AG04449 (cell line): ENCODE data around the gene POLR3H.
A peak's percentile ranks its signal among the peaks of the same experiment; 100 is the strongest.

Experiments used
- CTCF ChIA-PET: fragments of 350-600 bp; formaldehyde crosslinking; extraction: SDS; loops from one replicate; lab custom pipeline; 2021; ENCODE audit warnings: antibody characterized with exemption; lab: Yijun Ruan, JAX
- POLR2A ChIA-PET: fragments of 400-600, 350-600 bp; formaldehyde crosslinking; extraction: SDS; loops from one replicate; lab custom pipeline; 2020; ENCODE audit warnings: antibody characterized with exemption, inconsistent platforms; lab: Yijun Ruan, JAX
- DNase-seq: peaks from one replicate; pipeline ENCODE4 v3.0.0-alpha.2; 2010; ENCODE audit warnings: low read depth, low spot score
- H3K4me3 ChIP-seq: 2 replicates; pipeline ENCODE4 v1.5.1; 2011; ENCODE audit warnings: low read depth, mild to moderate bottlenecking, control low read depth, low read length
- TF ChIP-seq, protein P1 (sequence below): IDR thresholded peaks from one replicate; pipeline ENCODE4 v1.5.1; 2011; ENCODE audit warnings: mild to moderate bottlenecking, moderate library complexity, low read length, control low read depth, inconsistent platforms; ENCODE audit not compliant: insufficient read depth; ENCODE audit errors: missing control alignments

Gene POLR3H

GRCh38 chr22:41582694-41583093 lies 38.4 kb upstream of the POLR3H start:
- CTCF ChIA-PET: interaction anchor here (2.1 kb wide), 1 partner anchor 15 kb away, joined by 10 read pairs; no protein-coding TSS in a partner anchor
- H3K4me3 ChIP-seq: no peak overlapping the region
- no peak for DNase-seq
- TF ChIP-seq, protein P1, sequence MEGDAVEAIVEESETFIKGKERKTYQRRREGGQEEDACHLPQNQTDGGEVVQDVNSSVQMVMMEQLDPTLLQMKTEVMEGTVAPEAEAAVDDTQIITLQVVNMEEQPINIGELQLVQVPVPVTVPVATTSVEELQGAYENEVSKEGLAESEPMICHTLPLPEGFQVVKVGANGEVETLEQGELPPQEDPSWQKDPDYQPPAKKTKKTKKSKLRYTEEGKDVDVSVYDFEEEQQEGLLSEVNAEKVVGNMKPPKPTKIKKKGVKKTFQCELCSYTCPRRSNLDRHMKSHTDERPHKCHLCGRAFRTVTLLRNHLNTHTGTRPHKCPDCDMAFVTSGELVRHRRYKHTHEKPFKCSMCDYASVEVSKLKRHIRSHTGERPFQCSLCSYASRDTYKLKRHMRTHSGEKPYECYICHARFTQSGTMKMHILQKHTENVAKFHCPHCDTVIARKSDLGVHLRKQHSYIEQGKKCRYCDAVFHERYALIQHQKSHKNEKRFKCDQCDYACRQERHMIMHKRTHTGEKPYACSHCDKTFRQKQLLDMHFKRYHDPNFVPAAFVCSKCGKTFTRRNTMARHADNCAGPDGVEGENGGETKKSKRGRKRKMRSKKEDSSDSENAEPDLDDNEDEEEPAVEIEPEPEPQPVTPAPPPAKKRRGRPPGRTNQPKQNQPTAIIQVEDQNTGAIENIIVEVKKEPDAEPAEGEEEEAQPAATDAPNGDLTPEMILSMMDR: no peak
- POLR2A ChIA-PET: no interaction called here

DNA sequence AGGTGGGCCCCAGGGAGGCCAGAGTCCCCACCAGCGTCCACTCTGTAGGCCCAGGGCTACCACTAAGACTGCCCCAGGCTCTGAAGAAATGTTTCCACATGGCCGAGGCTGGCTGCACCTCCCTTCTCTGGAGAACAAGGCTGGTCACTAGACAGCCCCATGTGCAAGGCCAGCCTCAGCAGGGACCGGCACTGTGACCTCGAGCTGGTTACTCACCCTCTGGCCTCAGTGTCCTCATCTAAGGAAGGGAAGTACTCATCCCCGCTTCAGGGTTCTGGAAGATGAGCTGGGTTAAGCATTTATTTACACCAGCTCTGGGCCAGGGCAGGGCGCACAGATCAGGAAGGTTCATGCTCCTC lies 35.7 kb upstream of the POLR3H start:
- DNase-seq: no peak
- POLR2A ChIA-PET: interaction anchor here (1.7 kb wide), 1 partner anchor 10 kb away, joined by 7 read pairs; the partner anchor contains the start of gene PMM1
- CTCF ChIA-PET: interaction anchor here (0.7 to 3.7 kb wide), 4 partner anchors 9 to 44 kb away, joined by 3 to 12 read pairs (median 5); partner anchors contain the start of gene POLR3H
- TF ChIP-seq, protein P1: no peak
- no peak overlapping the region for H3K4me3 ChIP-seq

- ChIA-PET CTCF (interaction anchor here (0.7 to 3.7 kb wide), 5 partner anchors 10 to 44 kb away, joined by 3 to 12 read pairs (median 4); partner anchors contain the start of gene POLR3H), POLR2A (interaction anchor here (1.7 kb wide), 1 partner anchor 10 kb away, joined by 7 read pairs; the partner anchor contains the start of gene PMM1)
- no peak overlapping the region for H3K4me3 ChIP-seq
- TF ChIP-seq, protein P1: no peak
- DNase-seq: no peak
Measured at GRCh38 chr22:41579297-41579996, 35.2 kb upstream of the POLR3H start.

DNA sequence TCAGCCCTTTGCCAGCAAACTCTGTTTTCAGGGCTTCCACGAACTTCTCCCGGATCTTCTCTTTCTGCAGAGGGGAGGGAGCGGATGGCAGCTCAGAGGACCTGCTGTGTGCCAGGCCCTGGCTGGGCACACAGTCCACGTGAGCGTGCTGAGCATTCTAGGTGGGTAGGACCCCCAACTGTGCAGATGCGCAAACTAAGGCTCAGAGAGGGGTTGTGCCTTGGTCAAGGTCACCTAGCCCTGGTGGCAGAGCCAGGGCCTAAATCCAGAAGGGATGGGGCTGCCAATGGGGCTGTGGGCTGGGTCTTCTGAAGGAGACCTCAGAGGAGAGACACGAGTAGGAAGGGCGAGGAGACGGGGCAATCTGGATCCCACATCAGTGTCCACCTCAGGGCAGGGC lies 34.5 kb upstream of the POLR3H start:
- POLR2A ChIA-PET: interaction anchor here (1.7 kb wide), 1 partner anchor 11 kb away, joined by 7 read pairs; the partner anchor contains the start of gene PMM1

GRCh38 chr22:41578114-41578513 lies 33.8 kb upstream of the POLR3H start:
- CTCF ChIA-PET: interaction anchor here (0.9 to 3.7 kb wide), 6 partner anchors 10 to 32 kb away, joined by 3 to 12 read pairs (median 4); no protein-coding TSS in a partner anchor
- no peak overlapping the region for H3K4me3 ChIP-seq
- POLR2A ChIA-PET: no interaction called here
- no peak for DNase-seq
- TF ChIP-seq, protein P1: no peak

More for the DNA sequence above, 34.5 kb upstream of the POLR3H start:
- TF ChIP-seq, protein P1: no peak
- no peak for DNase-seq
- CTCF ChIA-PET: interaction anchor here (0.9 to 3.7 kb wide), 4 partner anchors 10 to 19 kb away, joined by 3 to 12 read pairs (median 4); no protein-coding TSS in a partner anchor
- no peak overlapping the region for H3K4me3 ChIP-seq

DNA sequence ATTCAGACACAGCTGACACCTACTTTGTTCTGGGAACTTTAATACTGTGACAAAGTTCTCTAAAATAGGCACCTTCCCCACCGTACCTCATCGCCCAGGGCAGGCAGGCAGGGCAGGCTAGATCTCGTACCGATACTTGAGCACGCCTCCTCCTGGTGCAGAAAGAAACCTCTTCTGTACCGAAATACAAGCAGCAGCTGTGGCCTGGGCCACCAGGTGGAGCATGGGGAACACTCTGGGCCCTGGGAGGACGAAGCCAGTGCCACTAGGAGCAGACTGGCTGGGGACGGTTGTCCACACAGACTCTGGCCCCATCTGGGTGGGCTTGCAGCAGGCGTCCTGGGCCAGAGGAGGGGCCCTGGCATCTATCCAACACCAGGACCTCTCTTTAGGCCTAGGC lies 32.6 kb upstream of the POLR3H start:
- H3K4me3 ChIP-seq: no peak overlapping the region
- POLR2A ChIA-PET: interaction anchor here (1.3 kb wide), 1 partner anchor 12 kb away, joined by 9 read pairs; the partner anchor contains the start of gene PMM1
- TF ChIP-seq, protein P1: peak; percentile 71
- CTCF ChIA-PET: interaction anchor here (0.8 to 3.7 kb wide), 8 partner anchors 9 to 31 kb away, joined by 3 to 12 read pairs (median 4); no protein-coding TSS in a partner anchor
- no peak for DNase-seq
